IMR-90 (cell line): ENCODE results near the gene P2RX7. TPM values are rescaled to one million over a fixed set of nuclear protein-coding genes. Genes with fewer than 3 reads are reported as not detected.

Source experiments
- ATAC-seq: fragments of 200-7000 bp; cut with Tn5 transposase; 2 replicates; pipeline ENCODE4 v1.9.1; 2020; ENCODE audit warnings: low read depth, mild to moderate bottlenecking, moderate library complexity
- BruUV-seq: library from RNA; stranded (reverse); fragments of 400-500 nt; replicated peaks from 2 replicates; lab custom pipeline; 2021; lab: Mats Ljungman, UMichigan
- CTCF ChIA-PET: fragments of 300-600 bp; formaldehyde crosslinking; extraction: SDS; loops from one replicate; lab custom pipeline; 2021; ENCODE audit warnings: antibody characterized with exemption; lab: Yijun Ruan, JAX
- POLR2A ChIA-PET: fragments of 300-600 bp; sonication (Branson Sonifier 250); formaldehyde crosslinking; loops from one replicate; lab custom pipeline; 2022; ENCODE audit warnings: antibody characterized with exemption; ENCODE audit not compliant: unreplicated experiment; lab: Charles Lee
- DNase-seq: peaks from one replicate; pipeline ENCODE4 v3.0.0; 2013
- H2AFZ ChIP-seq: replicated peaks from 2 replicates; pipeline ENCODE3; 2013; ENCODE audit warnings: low read length, mild to moderate bottlenecking; ENCODE audit not compliant: poor library complexity
- H2AK5ac ChIP-seq: 2 replicates; pipeline ENCODE4 v1.6.1; 2013; ENCODE audit warnings: low read depth, low read length, inconsistent platforms
- H2AK9ac ChIP-seq: replicated peaks from 2 replicates; pipeline ENCODE3; 2013; ENCODE audit warnings: mild to moderate bottlenecking, low read depth, low read length, moderate library complexity; ENCODE audit not compliant: poor library complexity
- H2BK120ac ChIP-seq: 2 replicates; pipeline ENCODE4 v1.6.1; 2013; ENCODE audit warnings: low read depth, low read length, inconsistent platforms
- H2BK15ac ChIP-seq: 3 replicates; pipeline ENCODE4 v1.6.1; 2013; ENCODE audit warnings: low read depth, low read length, inconsistent platforms
- H2BK20ac ChIP-seq: 2 replicates; pipeline ENCODE4 v1.6.1; 2013; ENCODE audit warnings: low read depth, mild to moderate bottlenecking, inconsistent platforms, low read length, moderate library complexity
- H2BK5ac ChIP-seq: 2 replicates; pipeline ENCODE4 v1.6.1; 2013; ENCODE audit warnings: mild to moderate bottlenecking, low read depth, low read length, inconsistent platforms; ENCODE audit not compliant: poor library complexity, severe bottlenecking
- H3K14ac ChIP-seq: replicated peaks from 2 replicates; pipeline ENCODE4 v1.6.1; 2013; ENCODE audit warnings: low read depth, low read length, inconsistent platforms
- H3K18ac ChIP-seq: 2 replicates; pipeline ENCODE4 v1.6.1; 2013; ENCODE audit warnings: low read depth, low read length, control low read depth
- H3K23ac ChIP-seq: 2 replicates; pipeline ENCODE4 v1.6.1; 2013; ENCODE audit warnings: low read depth, low read length, inconsistent platforms
- H3K27ac ChIP-seq: 2 replicates; pipeline ENCODE4 v1.5.1; 2013; ENCODE audit warnings: mild to moderate bottlenecking, control low read depth, low read length; ENCODE audit not compliant: insufficient read depth
- H3K27me3 ChIP-seq: 2 replicates; pipeline ENCODE4 v1.6.1; 2013; ENCODE audit warnings: low read length; ENCODE audit not compliant: control insufficient read depth, insufficient read depth
- H3K36me3 ChIP-seq: 2 replicates; pipeline ENCODE4 v1.6.1; 2013; ENCODE audit warnings: low read length, mixed read lengths; ENCODE audit not compliant: control insufficient read depth, insufficient read depth
- H3K4ac ChIP-seq: 2 replicates; pipeline ENCODE4 v1.6.1; 2013; ENCODE audit warnings: low read depth, low read length, inconsistent platforms
- H3K4me1 ChIP-seq: 2 replicates; pipeline ENCODE4 v1.6.1; 2013; ENCODE audit warnings: low read length, mixed read lengths; ENCODE audit not compliant: control insufficient read depth, insufficient read depth
- H3K4me2 ChIP-seq: 2 replicates; pipeline ENCODE4 v1.6.1; 2013; ENCODE audit warnings: low read depth, mild to moderate bottlenecking, control low read depth, low read length, moderate library complexity
- H3K4me3 ChIP-seq: 2 replicates; pipeline ENCODE4 v1.5.1; 2013; ENCODE audit warnings: low read depth, mild to moderate bottlenecking, control low read depth, low read length, moderate library complexity; ENCODE audit not compliant: insufficient read depth
- H3K56ac ChIP-seq: 2 replicates; pipeline ENCODE4 v1.6.1; 2013; ENCODE audit warnings: low read length, inconsistent platforms; ENCODE audit not compliant: insufficient read depth; ENCODE audit errors: extremely low read depth
- H3K79me1 ChIP-seq, 2 experiments: 2 replicates each; pipeline ENCODE4 v1.6.1; 2013; ENCODE audit warnings: low read length in 2 of 2, inconsistent platforms in 1 of 2, low read depth in 1 of 2
- H3K9ac ChIP-seq: 2 replicates; pipeline ENCODE4 v1.6.1; 2013; ENCODE audit warnings: low read depth, low read length, control low read depth
- H3K9me1 ChIP-seq: 2 replicates; pipeline ENCODE4 v1.6.1; 2013; ENCODE audit warnings: low read length, inconsistent platforms; ENCODE audit not compliant: insufficient read depth
- H3K9me3 ChIP-seq: 2 replicates; pipeline ENCODE4 v1.6.1; 2013; ENCODE audit warnings: low read length; ENCODE audit not compliant: control insufficient read depth, insufficient read depth
- H4K20me1 ChIP-seq: 2 replicates; pipeline ENCODE4 v1.6.1; 2013; ENCODE audit warnings: low read length, inconsistent platforms; ENCODE audit not compliant: insufficient read depth
- H4K5ac ChIP-seq: 2 replicates; pipeline ENCODE4 v1.6.1; 2013; ENCODE audit warnings: mild to moderate bottlenecking, low read depth, low read length, control low read depth
- H4K8ac ChIP-seq, 2 experiments: 2 replicates each; pipeline ENCODE4 v1.6.1; 2013; ENCODE audit warnings: low read depth in 2 of 2, low read length in 2 of 2, control low read depth in 1 of 2, inconsistent platforms in 1 of 2
- H4K91ac ChIP-seq: 2 replicates; pipeline ENCODE4 v1.6.1; 2013; ENCODE audit warnings: low read depth, low read length, inconsistent platforms; ENCODE audit not compliant: insufficient read depth
- BHLHE40 ChIP-seq: fragments of 150-350 bp; IDR thresholded peaks from 2 replicates; pipeline ENCODE4 v1.6.1; 2016; ENCODE audit warnings: mild to moderate bottlenecking, low read depth, low read length
- CHD1 ChIP-seq: IDR thresholded peaks from 2 replicates; pipeline ENCODE4 v1.6.1; 2012; ENCODE audit warnings: low read depth, low read length, improper control_type of control experiment
- MAFK ChIP-seq: IDR thresholded peaks from 2 replicates; pipeline ENCODE4 v1.6.1; 2012; ENCODE audit warnings: low read depth, low read length, improper control_type of control experiment
- NFE2L2 ChIP-seq: fragments of 150-350 bp; IDR thresholded peaks from 2 replicates; pipeline ENCODE4 v1.6.1; 2016; ENCODE audit warnings: low read depth, mild to moderate bottlenecking, low read length
- POLR2A ChIP-seq: IDR thresholded peaks from 2 replicates; pipeline ENCODE4 v1.6.1; 2012; ENCODE audit warnings: mild to moderate bottlenecking, low read depth, low read length
- SMC3 ChIP-seq: fragments of 150-350 bp; IDR thresholded peaks from 2 replicates; pipeline ENCODE4 v1.6.1; 2016; ENCODE audit warnings: low read depth, mild to moderate bottlenecking, antibody characterized with exemption, low read length, moderate library complexity
- WGBS, 2 experiments: methylation state at CpG; one replicate each; pipeline versions ENCODE4 v1.1.5 to v1.1.7; 2013; ENCODE audit warnings: missing lambda C conversion rate in 2 of 2; ENCODE audit not compliant: insufficient read length in 1 of 2; ENCODE audit errors: extremely low coverage in 2 of 2; 5-methylcytosine and 5-hydroxymethylcytosine counted together
- dilution Hi-C: fragments of 300-500 bp; cut with HindIII; formaldehyde crosslinking; loops from one replicate; pipeline ENCODE4 v1.14.3; 2018; ENCODE audit warnings: low sequenced_read_pairs; ENCODE audit not compliant: unreplicated experiment
- in situ Hi-C: fragments of 300-500 bp; cut with MboI; formaldehyde crosslinking; loops from 3 replicates; pipeline ENCODE4 v1.14.3; 2019; ENCODE audit warnings: low sequenced_read_pairs, inconsistent platforms, mixed read lengths
- intact Hi-C: fragments of 100-400 bp; cut with micrococcal nuclease; formaldehyde crosslinking; loops from 2 replicates; pipeline ENCODE4 v1.10.0; 2022
- polyA plus RNA-seq, 3 experiments: library from polyadenylated mRNA; depleted of rRNA; stranded (reverse); fragments of >200 nt; gene quantifications; 2 replicates each; pipeline ENCODE4 v1.2.3, GENCODE V29; 2012; ENCODE audit warnings: low replicate concordance in 1 of 3
- total RNA-seq: library from RNA; depleted of rRNA; stranded (reverse); fragments of >200 nt; gene quantifications from 2 replicates; pipeline ENCODE4 v1.2.3, GENCODE V29; 2012
- TF ChIP-seq, protein P1 (sequence below): conservative IDR thresholded peaks from 2 replicates; pipeline ENCODE4 v1.5.1; 2012; ENCODE audit warnings: mild to moderate bottlenecking, low read depth, low read length, improper control_type of control experiment
- TF ChIP-seq, protein P2 (sequence below): fragments of 150-350 bp; IDR thresholded peaks from 2 replicates; pipeline ENCODE4 v1.6.1; 2016; ENCODE audit warnings: low read depth, mild to moderate bottlenecking, low read length, moderate library complexity, borderline replicate concordance
- TF ChIP-seq, protein P3 (sequence below): fragments of 150-350 bp; IDR thresholded peaks from 2 replicates; pipeline ENCODE4 v1.6.1; 2017; ENCODE audit warnings: mild to moderate bottlenecking, antibody characterized with exemption, low read length, low read depth

P2RX7 gene
- total and polyA plus RNA-seq, 2 of the 4 experiments (the other 2 are of a cell fraction), result 0.07 to 0.18 TPM

DNA sequence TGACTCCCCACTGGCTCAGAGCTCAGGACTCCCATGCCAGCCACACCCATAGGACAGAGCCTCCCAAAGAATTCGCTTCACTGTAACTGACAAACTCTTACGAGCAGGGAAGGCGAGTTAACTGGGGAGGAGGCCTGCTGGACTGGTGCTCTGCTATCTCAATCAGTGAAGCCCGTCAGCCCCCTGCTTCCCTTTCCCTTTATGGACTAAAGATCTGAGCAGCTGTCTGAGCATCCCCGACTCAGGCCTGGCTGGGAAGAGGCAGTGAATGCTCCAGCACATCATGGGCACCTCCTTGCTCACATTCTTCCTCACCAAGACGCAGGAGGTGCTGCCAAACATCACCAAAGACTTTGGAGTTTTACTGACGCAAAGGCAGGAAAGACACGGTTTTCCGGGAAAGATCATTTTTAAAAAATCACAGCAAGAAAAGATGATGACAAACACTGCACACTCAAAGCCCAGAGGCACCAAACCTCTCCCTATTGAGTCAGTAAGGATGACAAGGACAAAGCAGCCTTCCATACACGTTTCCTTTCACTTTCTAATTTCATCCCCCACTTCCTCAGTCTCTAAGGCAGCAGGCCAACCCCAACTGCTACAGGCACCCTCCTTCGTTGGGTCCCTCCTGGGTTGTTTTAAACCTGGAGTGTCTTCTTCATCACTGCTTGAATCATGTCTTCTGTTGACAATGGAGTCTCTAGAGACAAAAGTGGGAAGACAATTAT lies 45.0 kb upstream of the P2RX7 start:
- no peak overlapping the region for H3K27ac ChIP-seq
- H3K4me1 ChIP-seq, result no peaks in the 10 kb centered on the region
- no peak overlapping the region for H3K4me3 ChIP-seq
- H3K18ac ChIP-seq, result no peak overlapping the region
- no peaks in the 10 kb centered on the region for H4K20me1 ChIP-seq
- H4K91ac ChIP-seq, result no peak overlapping the region
- H3K9me1 ChIP-seq, result no peaks in the 10 kb centered on the region; the same call in 1 of the 2 replicates
- 50% methylated on average over 2 of the region's 11 CpGs; no CpG with 5 or more reads in 1 of the 2 experiments for WGBS, 2 experiments
- intact Hi-C loops (no loop called here), dilution Hi-C loops (no loop called here), in situ Hi-C loops (no loop called here)
- H2BK5ac ChIP-seq, result no peak overlapping the region
- H3K14ac ChIP-seq, result no peak overlapping the region
- ATAC-seq (no peak), DNase-seq (no peak)
- no peak overlapping the region for H3K4ac ChIP-seq
- no peaks in the 10 kb centered on the region for H3K9me3 ChIP-seq
- ChIA-PET POLR2A (no interaction called here), CTCF (interaction anchor here (0.9 kb wide), 1 partner anchor 27 kb away, joined by 5 read pairs; no protein-coding TSS in a partner anchor)
- no peak overlapping the region for H4K8ac ChIP-seq
- TF ChIP-seq SMC3 (no peak), MAFK (no peak), CHD1 (no peak), POLR2A (no peak), BHLHE40 (no peak), NFE2L2 (no peak)
- TF ChIP-seq, protein P1, sequence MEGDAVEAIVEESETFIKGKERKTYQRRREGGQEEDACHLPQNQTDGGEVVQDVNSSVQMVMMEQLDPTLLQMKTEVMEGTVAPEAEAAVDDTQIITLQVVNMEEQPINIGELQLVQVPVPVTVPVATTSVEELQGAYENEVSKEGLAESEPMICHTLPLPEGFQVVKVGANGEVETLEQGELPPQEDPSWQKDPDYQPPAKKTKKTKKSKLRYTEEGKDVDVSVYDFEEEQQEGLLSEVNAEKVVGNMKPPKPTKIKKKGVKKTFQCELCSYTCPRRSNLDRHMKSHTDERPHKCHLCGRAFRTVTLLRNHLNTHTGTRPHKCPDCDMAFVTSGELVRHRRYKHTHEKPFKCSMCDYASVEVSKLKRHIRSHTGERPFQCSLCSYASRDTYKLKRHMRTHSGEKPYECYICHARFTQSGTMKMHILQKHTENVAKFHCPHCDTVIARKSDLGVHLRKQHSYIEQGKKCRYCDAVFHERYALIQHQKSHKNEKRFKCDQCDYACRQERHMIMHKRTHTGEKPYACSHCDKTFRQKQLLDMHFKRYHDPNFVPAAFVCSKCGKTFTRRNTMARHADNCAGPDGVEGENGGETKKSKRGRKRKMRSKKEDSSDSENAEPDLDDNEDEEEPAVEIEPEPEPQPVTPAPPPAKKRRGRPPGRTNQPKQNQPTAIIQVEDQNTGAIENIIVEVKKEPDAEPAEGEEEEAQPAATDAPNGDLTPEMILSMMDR, result no peak
- TF ChIP-seq, protein P2, sequence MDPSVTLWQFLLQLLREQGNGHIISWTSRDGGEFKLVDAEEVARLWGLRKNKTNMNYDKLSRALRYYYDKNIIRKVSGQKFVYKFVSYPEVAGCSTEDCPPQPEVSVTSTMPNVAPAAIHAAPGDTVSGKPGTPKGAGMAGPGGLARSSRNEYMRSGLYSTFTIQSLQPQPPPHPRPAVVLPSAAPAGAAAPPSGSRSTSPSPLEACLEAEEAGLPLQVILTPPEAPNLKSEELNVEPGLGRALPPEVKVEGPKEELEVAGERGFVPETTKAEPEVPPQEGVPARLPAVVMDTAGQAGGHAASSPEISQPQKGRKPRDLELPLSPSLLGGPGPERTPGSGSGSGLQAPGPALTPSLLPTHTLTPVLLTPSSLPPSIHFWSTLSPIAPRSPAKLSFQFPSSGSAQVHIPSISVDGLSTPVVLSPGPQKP, result no peak
- TF ChIP-seq, protein P3, sequence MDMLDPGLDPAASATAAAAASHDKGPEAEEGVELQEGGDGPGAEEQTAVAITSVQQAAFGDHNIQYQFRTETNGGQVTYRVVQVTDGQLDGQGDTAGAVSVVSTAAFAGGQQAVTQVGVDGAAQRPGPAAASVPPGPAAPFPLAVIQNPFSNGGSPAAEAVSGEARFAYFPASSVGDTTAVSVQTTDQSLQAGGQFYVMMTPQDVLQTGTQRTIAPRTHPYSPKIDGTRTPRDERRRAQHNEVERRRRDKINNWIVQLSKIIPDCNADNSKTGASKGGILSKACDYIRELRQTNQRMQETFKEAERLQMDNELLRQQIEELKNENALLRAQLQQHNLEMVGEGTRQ, result no peak
- no peak overlapping the region for H2BK15ac ChIP-seq
- H2BK120ac ChIP-seq, result no peak overlapping the region
- BruUV-seq, result no TSS peak
- no peak overlapping the region for H3K56ac ChIP-seq
- H3K4me2 ChIP-seq, result no peak overlapping the region
- H3K9ac ChIP-seq, result no peak overlapping the region
- H3K27me3 ChIP-seq, result peaks cover 16% of the 10 kb centered on the region
- H2BK20ac ChIP-seq, result no peak overlapping the region
- H3K79me1 ChIP-seq, result no peaks in the 10 kb centered on the region
- no peak overlapping the region for H3K23ac ChIP-seq
- H4K5ac ChIP-seq, result no peak overlapping the region
- peak overlapping the region; percentile 56 for H2AFZ ChIP-seq
- no peak overlapping the region for H2AK9ac ChIP-seq
- H3K36me3 ChIP-seq, result no peaks in the 10 kb centered on the region
- H2AK5ac ChIP-seq, result no peak overlapping the region
